ENCODE measurements around the gene RAB30.
"Not testable (repeated sequence)": the region's sequence is repeated elsewhere in the genome, so short reads cannot be mapped to it uniquely, and the experiment has no call there.

RAB30 gene

DNA sequence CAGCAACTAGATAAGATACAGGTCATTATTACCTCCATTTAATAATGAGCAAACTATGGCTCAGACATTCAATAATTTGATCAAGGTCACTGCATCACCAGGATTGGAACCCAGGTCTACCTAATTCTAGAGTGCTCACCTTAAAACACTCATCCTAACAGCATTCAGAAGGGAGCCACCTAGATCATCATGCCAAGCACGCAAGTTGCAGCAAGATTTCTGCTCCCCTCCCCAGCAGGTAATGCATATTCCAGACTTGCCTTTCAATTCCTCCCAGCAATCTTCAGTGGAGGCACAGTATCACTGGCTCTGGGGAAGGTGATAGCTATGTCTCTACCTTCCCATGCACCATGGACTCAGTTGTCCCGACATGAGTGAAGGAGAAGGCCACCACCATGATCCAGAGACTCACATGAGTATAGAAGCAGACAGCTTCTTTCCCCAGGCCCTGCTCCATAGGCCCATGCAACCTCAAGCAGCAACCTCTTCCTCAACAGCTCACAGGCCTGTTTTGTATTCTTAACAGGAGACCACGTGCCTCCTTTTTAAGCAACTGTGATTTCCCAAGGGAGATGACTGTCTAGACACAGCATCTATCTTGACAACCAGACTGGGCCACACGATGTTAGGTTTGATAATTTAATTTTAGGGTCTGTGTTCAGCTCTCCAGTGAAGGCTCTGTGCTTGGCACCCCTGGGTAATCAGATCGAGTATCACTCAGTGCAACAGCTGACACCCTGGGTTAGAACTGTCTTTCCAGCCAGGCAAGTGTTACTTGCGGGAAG, 36.4 kb downstream of the RAB30 start:
- no peak for DNase-seq

DNA sequence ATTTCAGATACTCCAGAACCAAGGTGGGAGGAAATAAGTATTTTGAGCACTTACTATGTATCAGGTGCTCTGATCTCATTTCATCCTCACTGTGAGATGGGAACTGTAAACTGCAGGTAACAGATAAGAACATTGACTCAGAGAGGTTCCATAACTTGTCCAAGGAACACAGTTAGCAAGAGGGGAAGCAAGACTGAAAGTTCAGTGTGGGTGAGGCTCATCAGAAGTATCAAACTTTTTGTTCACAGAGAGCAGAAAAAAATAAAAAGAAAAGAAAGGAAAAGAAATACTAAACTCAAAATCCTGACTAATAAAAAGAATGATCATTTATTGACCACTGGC, 37.1 kb downstream of the RAB30 start:
- DNase-seq: no peak

GRCh38 chr11:83033972-83034672, 37.6 kb downstream of the RAB30 start:
- DNase-seq: peak; percentile 19

DNA sequence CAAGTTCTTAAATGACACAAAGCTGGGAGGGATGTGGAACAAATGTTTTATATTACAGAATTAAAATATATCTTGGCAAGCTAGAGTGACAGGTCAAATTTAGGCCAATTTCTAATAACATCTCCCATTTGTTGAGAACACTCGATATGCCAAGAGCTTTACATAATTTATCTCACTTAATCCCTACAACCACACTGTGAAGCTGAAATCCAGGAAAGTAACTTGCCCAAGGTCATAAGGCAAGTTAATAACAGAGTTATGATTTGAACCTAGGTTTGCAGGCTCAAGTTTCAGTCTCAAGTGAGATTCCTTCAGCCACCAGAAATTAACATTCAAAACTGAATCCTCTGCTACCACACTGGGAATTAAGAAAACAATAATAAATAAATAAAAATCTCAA, 38.3 kb downstream of the RAB30 start:
- no peak for DNase-seq

DNA sequence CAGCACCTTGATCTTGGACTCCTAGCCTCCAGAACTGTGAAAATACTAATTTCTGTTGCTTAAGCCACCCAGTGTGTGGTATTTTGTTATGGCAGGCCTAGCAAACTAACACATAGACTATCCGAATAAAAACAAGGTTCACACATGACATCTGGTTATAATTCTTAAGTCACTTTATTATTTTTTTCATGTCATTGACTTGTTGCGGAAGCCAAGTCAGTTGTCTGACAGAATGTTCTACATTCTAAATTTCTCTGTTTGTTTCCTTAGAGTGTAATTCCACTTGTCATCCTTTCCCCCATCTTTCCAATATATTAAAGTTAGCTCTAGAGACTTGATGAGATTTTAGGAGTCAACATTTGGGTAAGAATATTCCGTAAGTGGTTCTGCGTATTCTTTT, 40.6 kb downstream of the RAB30 start:
- no peak for DNase-seq

- no peak for DNase-seq
These were observed 43.9 kb downstream of the RAB30 start for GRCh38 chr11:83027794-83028193.

DNA sequence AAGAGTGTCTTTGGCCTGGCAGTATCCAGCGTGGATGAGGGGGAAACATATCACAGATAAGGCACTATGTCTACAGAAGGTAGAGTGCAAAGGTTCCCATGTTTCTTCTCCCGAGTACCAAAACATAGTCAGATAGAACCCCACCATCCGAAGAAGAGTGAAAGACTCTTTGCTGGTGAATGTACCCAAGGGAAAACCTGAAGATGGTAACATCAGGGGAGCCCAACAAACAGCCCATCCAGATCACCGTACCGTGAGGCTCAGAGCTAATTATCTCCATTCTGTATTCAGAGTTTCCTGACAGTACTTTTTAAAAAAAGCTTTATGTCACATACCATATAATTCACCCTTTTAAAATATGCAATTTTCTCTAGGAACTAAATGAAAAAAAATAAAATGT, 44.4 kb downstream of the RAB30 start:
- no peak for DNase-seq

DNA sequence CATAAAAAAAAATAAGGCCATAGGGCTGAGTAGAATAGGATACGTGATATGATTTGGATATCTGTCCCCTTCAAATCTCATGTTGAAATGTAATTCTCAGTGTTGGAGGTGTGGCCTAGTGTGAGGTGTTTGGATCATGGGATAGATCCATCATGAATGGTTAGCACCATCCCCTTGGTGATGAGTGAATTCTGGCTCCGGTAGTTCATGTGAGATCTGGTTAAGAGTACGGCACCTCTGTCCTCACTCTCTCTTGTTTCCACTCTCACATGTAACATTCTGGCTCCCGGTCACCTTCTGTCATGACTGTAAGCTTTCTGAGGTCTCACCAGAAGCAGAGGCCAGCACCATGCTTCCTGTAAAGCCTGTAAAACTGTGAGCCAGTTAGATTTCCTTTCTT, 45.5 kb downstream of the RAB30 start:
- no peak for DNase-seq

DNA sequence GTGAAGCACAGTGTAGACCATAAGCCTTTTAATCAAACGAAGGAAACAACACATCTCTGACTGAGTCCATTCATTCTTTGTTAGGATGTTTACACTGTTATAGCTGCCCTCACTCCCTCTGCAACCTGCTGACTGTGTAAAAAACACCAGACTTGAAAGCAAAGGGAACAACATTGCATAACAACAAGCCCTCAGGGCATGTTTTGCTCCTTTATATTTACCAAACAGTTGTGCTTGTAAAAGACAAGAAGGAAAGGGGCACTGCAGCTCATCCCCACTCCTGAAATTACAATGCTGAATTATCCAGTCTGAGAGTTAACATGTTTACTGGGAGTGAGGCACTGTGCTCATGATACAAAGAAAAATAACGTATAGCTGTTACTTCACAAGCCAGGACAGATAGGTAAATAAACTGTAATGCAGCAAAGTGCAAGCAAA, 46.4 kb downstream of the RAB30 start:
- DNase-seq: no peak

- DNase-seq: no peak
These were observed 47.3 kb downstream of the RAB30 start for GRCh38 chr11:83024270-83024854.

DNA sequence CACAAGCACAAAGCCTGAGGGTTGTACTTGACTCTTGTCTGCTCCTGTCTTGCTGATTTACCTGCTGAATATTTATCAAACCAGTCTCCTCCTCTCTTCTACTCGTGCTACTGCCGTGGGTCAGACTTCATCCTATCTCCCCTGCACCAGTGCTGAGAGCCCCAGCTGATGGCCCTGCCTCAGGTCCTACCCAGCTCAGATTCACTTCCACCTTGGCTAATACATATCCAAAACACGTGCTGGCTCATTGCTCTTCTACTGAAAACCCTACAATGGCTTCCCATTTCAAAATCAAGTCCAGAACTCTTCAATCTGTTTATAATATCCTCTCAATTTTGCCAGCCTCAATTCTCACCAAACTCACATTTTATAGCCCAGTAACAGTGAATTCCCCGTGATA, 48.3 kb downstream of the RAB30 start:
- DNase-seq: no peak

- no peak for DNase-seq
These were observed 49.9 kb downstream of the RAB30 start for GRCh38 chr11:83021780-83022125.

GRCh38 chr11:83020942-83021779, 50.5 kb downstream of the RAB30 start:
- no peak for DNase-seq

DNA sequence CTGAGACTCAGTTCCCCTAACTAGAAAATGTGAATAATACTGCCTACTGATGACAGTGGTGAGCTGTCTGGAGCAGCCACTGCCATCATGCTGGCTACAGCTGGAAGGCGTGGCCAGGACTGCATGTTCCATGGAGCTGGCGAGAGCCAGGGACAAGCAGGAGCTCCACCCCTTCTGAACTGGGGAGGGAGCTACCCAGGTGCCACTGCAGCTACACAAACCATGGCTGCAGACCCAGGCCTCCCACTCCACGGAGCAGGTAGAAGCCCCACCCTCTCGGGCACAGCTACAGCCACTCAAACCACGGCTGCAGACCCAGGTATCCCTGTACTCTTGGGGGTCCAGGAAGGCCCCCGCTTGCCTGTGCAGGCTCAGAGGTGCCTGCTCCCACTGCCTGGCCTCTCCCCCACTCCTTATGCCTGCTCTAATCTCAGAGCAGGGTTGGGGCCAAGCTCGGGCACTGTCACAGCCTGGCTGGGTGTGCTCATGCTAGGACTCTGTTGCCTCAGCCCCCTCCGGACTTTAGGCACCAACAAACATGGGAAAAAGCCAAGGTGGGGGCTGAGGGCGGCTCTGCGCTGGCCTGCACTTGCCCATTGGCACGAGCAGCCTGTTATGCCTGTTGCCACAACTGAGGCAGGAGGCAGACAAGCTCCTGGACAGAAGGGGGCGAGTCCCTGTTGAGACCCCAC, 51.7 kb downstream of the RAB30 start:
- DNase-seq: no peak

GRCh38 chr11:83014951-83015350, 56.7 kb downstream of the RAB30 start:
- DNase-seq: no peak

DNA sequence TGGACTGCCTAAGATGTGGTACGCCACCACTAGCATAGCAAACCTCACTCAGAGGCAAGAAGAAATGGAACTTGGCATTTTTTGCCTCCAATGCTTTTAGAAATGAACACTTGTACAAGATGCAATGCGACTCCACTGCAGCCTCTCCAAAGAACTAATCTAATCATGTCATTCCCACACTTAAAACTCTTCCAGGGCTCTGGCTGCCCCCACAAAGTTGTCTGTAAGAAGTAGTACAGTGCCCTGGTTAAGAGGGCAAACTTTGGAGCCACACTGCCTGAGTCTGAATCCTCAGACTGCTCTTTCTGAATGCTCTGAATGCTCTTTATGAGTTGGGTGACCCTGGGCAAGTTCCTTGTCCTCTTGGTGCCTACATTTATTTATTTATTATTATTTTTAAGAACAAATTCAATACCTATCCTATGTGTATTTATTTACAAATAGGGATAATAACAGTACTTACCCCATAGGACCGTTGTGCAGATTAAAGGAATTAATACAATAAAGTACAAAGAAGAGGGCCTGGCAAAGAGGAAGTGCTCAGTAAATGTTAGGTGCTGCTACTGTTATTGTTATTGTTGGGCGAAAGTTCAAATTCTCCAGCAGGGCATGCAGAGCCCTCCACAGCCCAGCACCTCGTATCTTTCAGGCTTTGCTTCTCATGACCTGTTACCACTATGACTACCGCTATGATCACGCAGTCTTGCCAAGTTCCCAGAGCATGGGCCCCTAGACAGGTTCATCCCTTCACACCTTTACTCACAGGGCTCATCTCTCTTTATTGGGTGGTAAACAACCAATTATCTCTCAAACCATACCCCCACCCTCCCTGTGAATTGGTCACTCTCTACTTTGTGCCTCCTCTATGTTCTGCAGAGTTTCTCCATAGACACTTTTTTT, 59.3 kb downstream of the RAB30 start:
- no peak for DNase-seq

DNA sequence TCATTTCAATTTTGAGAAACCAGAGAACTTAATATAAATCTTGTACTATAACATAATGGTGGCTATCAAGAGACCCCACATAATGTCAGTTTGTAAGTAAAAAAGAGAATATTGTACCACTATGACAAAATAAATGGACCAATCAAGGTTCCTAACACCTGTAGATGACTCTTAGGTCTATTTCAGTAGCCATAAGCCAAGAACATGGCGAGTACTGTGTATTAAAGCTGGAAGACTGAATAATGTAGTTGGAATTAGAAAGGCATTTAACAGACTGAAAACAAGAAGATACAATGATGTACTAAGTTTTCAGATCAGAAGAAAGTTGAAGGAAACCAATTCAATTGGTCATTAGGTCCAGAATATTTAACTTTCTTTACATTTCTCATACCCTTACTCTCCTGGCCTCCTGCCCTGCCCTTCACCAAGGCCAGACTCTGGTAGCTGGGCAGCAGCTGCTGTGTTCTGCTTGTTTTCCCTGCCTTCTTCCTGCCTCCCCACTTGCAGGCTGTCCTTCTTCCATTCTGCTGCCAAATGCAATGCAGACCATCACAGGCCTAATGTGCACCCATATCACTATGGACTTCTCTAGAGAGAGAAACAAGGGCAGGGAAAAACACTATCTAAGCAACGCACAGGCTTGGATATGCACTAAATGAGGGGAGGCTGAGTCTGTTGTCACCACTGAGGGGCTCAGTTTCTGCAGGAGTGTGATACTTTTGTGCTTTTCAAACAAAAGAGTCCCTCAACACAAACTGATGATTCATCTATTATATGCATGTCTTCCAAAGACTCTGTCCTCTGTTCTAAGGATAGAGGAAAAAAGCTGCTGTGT, 60.1 kb downstream of the RAB30 start:
- no peak for DNase-seq

DNA sequence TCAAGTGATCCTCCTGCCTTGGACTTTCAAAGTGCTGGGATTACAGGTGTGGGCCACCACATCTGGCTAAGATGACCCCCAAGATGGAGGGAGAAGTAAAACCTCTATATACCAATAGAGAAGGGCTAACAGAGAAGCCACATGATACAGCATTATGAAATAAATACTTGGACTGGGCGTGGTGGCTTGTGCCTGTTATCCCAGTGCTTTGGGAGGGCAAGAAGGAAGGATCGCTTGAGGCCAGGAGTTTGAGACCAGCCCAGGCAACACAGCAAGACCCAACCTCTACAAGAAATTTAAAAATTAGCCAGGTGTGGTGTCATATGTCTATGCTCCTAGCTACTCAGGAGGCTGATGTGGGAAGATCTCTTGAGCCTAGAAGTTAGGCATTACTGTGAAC, 61.7 kb downstream of the RAB30 start:
- no peak for DNase-seq

DNA sequence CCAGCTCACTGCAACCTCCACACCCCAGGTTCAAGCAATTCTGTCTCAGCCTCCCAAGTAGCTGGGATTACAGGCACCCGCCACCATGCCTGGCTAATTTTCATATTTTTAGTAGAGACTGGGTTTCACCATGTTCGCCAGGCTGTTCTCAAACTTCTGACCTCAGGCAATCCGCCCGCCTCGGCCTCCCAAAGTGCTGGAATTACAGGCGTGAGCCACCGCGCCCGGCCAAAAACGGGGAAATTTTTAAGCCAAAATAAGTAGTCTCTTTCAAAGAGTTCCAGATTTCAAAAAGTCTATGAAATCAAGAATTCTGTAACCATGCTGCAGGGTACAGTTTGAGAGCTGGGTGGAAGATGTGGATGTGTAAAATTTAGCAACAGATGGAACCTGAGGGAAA, 62.6 kb downstream of the RAB30 start:
- not testable (repeated sequence) for DNase-seq

DNA sequence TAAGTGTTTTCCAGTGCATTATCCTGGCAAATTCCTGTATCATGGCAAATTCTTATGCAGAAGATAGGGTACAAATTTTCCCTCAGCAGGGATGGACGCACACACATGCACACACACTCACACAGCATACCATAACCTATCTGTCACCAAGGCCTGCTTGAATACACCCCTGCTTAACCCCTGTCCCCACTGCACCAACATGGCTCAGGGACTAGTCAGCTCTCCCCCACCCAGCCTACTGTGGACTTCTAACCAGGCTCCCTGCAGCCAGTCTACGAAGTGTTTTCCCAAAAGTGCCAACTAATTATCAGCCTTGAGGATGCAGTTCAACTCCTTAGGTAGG, 63.1 kb downstream of the RAB30 start:
- DNase-seq: no peak

All from NCI-H2029 treated with DMSO at 0.1 percent for 48 hours (cell line).